CD4-positive, CD25-positive, alpha-beta regulatory T cell (primary cell): ENCODE results near the gene HOXC12. TPM values are rescaled to one million over a fixed set of nuclear protein-coding genes. Genes with fewer than 3 reads are reported as not detected.

Experiments used
- ATAC-seq, 2 donors: fragments of 150-1000 bp; cut with Tn5 transposase; one replicate each; pipeline ENCODE4 v1.10.0; 2021; ENCODE audit warnings: low read depth in 2 of 2, moderate number of reproducible peaks in 2 of 2, moderate library complexity in 1 of 2
- DNase-seq, 3 donors: peaks; one replicate each; pipeline versions ENCODE4 v3.0.0 to v3.0.0-alpha.2; 2012 to 2022; ENCODE audit warnings: mixed read lengths in 1 of 3
- H3K27ac ChIP-seq: one replicate; pipeline ENCODE4 v1.7.0; 2013; ENCODE audit warnings: mild to moderate bottlenecking, low read length; ENCODE audit not compliant: insufficient read depth, poor library complexity, severe bottlenecking
- H3K27me3 ChIP-seq: one replicate; pipeline ENCODE4 v1.7.0; 2013; ENCODE audit warnings: low read length; ENCODE audit not compliant: control insufficient read depth, insufficient read depth
- H3K36me3 ChIP-seq: one replicate; pipeline ENCODE4 v1.7.0; 2013; ENCODE audit warnings: mild to moderate bottlenecking, low read length, moderate library complexity; ENCODE audit not compliant: control insufficient read depth, insufficient read depth
- H3K4me1 ChIP-seq: 2 replicates; pipeline ENCODE4 v1.7.0; 2013; ENCODE audit warnings: mild to moderate bottlenecking, low read length; ENCODE audit not compliant: insufficient read depth, control insufficient read depth, poor library complexity, severe bottlenecking
- H3K4me3 ChIP-seq: one replicate; pipeline ENCODE4 v1.7.0; 2013; ENCODE audit warnings: low read depth, mild to moderate bottlenecking, low read length, moderate library complexity
- H3K9me3 ChIP-seq, 2 experiments: 1 replicate in 1 of 2; 2 replicates in 1 of 2; pipeline ENCODE4 v1.7.0; 2013; ENCODE audit warnings: low read length in 2 of 2, mild to moderate bottlenecking in 1 of 2, moderate library complexity in 1 of 2; ENCODE audit not compliant: control insufficient read depth in 2 of 2
- H3K27ac Mint-ChIP-seq, 3 donors: one replicate each; pipeline ENCODE4 v1.8.0; 2020 to 2022; ENCODE audit warnings: mild to moderate bottlenecking in 3 of 3, mixed read lengths in 3 of 3, moderate library complexity in 2 of 3
- H3K27me3 Mint-ChIP-seq: one replicate; pipeline ENCODE4 v1.8.0; 2022; ENCODE audit warnings: mild to moderate bottlenecking, mixed read lengths
- H3K36me3 Mint-ChIP-seq: one replicate; pipeline ENCODE4 v1.8.0; 2020; ENCODE audit warnings: mixed read lengths
- H3K4me1 Mint-ChIP-seq, 4 donors: one replicate each; pipeline ENCODE4 v1.8.0; 2020 to 2022; ENCODE audit warnings: mixed read lengths in 4 of 4, mild to moderate bottlenecking in 1 of 4
- H3K4me3 Mint-ChIP-seq, 4 donors: one replicate each; pipeline ENCODE4 v1.8.0; 2020 to 2022; ENCODE audit warnings: mild to moderate bottlenecking in 4 of 4, mixed read lengths in 4 of 4, moderate library complexity in 3 of 4
- H3K9me3 Mint-ChIP-seq, 7 donors: one replicate each; pipeline ENCODE4 v1.8.0; 2020 to 2022; ENCODE audit warnings: mixed read lengths in 7 of 7, mild to moderate bottlenecking in 3 of 7, moderate library complexity in 2 of 7
- polyA plus RNA-seq, 4 donors: library from polyadenylated mRNA; unstranded; fragments of 300-500 nt; fragmentation: Illumina TruSeq; gene quantifications; one replicate each; pipeline ENCODE4 v1.2.3, GENCODE V29; 2021
- total RNA-seq: library from RNA; stranded (reverse); gene quantifications from one replicate; pipeline ENCODE4 v1.2.3, GENCODE V29; 2022

HOXC12 gene
- total and polyA plus RNA-seq, 5 donors from 2014 or later = not detected

- Mint-ChIP-seq H3K4me1 (peaks cover 5 to 33% (median 16%) of the 10 kb centered on the region in 4 donors), H3K4me3 (peak overlapping the region in 1 of 4 donors; percentile 5), H3K27me3 (peaks cover 99% of the 10 kb centered on the region), H3K9me3 (peaks cover 0 to 3% (median 0%) of the 10 kb centered on the region in 7 donors), H3K27ac (no peak overlapping the region), H3K36me3 (no peaks in the 10 kb centered on the region)
- no peaks in the 10 kb centered on the region for H3K9me3 ChIP-seq
- H3K27me3 ChIP-seq = peaks cover 56% of the 10 kb centered on the region
- peaks cover 26% of the 10 kb centered on the region for H3K4me1 ChIP-seq
- H3K36me3 ChIP-seq = no peaks in the 10 kb centered on the region
- no peak for DNase-seq
- H3K4me3 ChIP-seq = no peak overlapping the region
- ATAC-seq = no peak
- no peak overlapping the region for H3K27ac ChIP-seq
Observed at GRCh38 chr12:54002915-54003389, 48.2 kb downstream of the HOXC12 start.

DNA sequence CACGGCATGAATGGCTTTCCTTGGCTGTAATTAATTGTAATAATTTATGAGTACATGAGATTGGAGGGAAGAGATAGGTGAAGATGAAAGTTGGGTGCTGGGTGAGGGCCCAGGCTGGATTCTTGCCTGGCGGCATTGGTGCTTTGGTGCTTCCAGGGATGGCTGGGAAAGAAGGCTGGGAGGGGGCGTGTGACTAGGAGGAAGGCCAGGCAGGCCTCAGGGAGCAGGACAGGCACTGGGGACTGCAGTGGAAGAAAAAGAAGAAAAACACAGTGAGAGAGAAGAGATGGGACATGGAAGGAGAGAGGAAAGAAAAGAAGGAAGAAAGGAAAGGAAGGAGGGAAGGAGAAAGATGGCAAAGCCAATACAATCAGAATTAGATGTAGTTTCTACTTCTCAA is 48.9 kb downstream of the HOXC12 start:
- ATAC-seq (no peak), DNase-seq (no peak)
- Histone ChIP-seq H3K9me3 (no peaks in the 10 kb centered on the region), H3K4me3 (no peak overlapping the region), H3K4me1 (peaks cover 26% of the 10 kb centered on the region), H3K27me3 (peaks cover 60% of the 10 kb centered on the region), H3K36me3 (no peaks in the 10 kb centered on the region), H3K27ac (no peak overlapping the region)
- Mint-ChIP-seq H3K36me3 (no peaks in the 10 kb centered on the region), H3K4me1 (peaks cover 5 to 31% (median 16%) of the 10 kb centered on the region in 4 donors), H3K27me3 (peaks cover 97% of the 10 kb centered on the region), H3K4me3 (peak overlapping the region in 1 of 4 donors; percentile 5), H3K9me3 (peaks cover 0 to 3% (median 0%) of the 10 kb centered on the region in 7 donors), H3K27ac (no peak overlapping the region)

GRCh38 chr12:54004063-54004840 is 49.5 kb downstream of the HOXC12 start:
- H3K4me3 ChIP-seq = no peak overlapping the region
- H3K4me1 ChIP-seq = peaks cover 30% of the 10 kb centered on the region
- no peaks in the 10 kb centered on the region for H3K9me3 ChIP-seq
- Mint-ChIP-seq H3K4me1 (peaks cover 5 to 34% (median 16%) of the 10 kb centered on the region in 4 donors), H3K27me3 (peaks cover 93% of the 10 kb centered on the region), H3K4me3 (peak overlapping the region in 1 of 4 donors; percentile 5), H3K27ac (no peak overlapping the region), H3K36me3 (no peaks in the 10 kb centered on the region), H3K9me3 (peaks cover 0 to 3% (median 0%) of the 10 kb centered on the region in 7 donors)
- no peak for ATAC-seq
- no peaks in the 10 kb centered on the region for H3K36me3 ChIP-seq
- no peak for DNase-seq
- H3K27me3 ChIP-seq = peaks cover 57% of the 10 kb centered on the region
- H3K27ac ChIP-seq = no peak overlapping the region

DNA sequence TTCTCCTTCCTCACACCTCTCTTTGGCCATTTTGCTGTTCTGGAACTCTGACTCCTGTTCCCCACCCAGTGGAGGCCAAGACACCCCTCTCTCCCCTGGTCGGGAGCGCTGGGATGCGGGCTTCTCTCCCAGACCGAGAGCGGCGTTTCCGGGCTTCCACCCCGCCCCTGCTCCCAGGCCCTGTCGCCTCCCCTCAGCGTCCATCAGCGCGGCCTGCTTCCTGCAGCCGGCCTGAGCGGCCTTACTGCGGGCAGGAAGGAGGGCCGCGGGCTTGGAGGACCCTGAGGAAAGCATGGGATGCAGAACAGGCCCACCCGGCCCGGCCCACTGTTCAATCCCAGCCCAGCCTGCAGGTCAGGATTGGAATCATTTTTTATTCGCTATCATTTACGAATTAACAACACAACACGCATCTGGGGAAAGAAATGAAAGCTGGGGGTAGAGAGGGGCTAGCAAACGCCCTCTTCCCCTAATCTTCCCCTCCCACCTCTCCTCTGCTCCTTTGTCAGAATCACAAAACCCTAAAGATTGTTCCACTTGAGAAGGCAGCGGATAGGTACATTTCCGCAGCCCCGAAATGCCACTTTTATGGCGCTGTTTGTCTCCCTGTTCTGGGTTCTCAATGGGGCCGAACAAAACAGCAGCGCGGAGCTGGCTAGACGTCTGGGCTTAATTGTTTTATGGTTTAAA is 50.3 kb downstream of the HOXC12 start:
- no peaks in the 10 kb centered on the region for H3K9me3 ChIP-seq
- H3K4me3 Mint-ChIP-seq = peak overlapping the region in 1 of 4 donors; percentile 23
- H3K4me3 ChIP-seq = no peak overlapping the region
- no peak overlapping the region for H3K27ac ChIP-seq
- H3K27me3 ChIP-seq = peaks cover 59% of the 10 kb centered on the region
- no peaks in the 10 kb centered on the region for H3K36me3 ChIP-seq
- peaks cover 31% of the 10 kb centered on the region for H3K4me1 ChIP-seq
- ATAC-seq (no peak), DNase-seq (no peak)
- no peak overlapping the region for H3K27ac Mint-ChIP-seq
- H3K9me3 Mint-ChIP-seq = peaks cover 0 to 6% (median 0%) of the 10 kb centered on the region in 7 donors
- H3K36me3 Mint-ChIP-seq = no peaks in the 10 kb centered on the region
- peaks cover 93% of the 10 kb centered on the region for H3K27me3 Mint-ChIP-seq
- peaks cover 6 to 35% (median 14%) of the 10 kb centered on the region in 4 donors for H3K4me1 Mint-ChIP-seq

DNA sequence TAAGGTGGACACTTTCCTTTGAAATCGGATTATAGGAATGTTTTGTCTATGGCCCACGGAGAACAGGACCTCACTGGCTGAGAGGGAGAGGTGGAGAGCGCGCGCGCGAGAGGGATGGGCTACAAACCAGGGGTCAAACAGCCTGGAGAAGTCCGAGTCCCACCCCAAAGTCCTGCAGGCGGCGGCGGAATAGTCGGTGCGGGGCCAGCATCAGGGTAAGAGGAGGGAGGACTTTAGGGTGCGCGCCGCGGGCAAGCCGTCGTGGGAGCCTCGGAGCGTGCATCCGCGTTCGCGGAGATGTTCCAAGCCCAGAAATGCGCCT is 50.8 kb downstream of the HOXC12 start:
- Mint-ChIP-seq H3K36me3 (no peaks in the 10 kb centered on the region), H3K27ac (no peak overlapping the region), H3K9me3 (peaks cover 0 to 9% (median 0%) of the 10 kb centered on the region in 7 donors), H3K4me1 (peaks cover 6 to 35% (median 13%) of the 10 kb centered on the region in 4 donors), H3K27me3 (peaks cover 94% of the 10 kb centered on the region), H3K4me3 (peak overlapping the region in 3 of 4 donors; percentile 23 to 91 (median 65))
- H3K27ac ChIP-seq = no peak overlapping the region
- H3K9me3 ChIP-seq = no peaks in the 10 kb centered on the region
- H3K4me3 ChIP-seq = no peak overlapping the region
- peaks cover 27% of the 10 kb centered on the region for H3K4me1 ChIP-seq
- no peak for ATAC-seq
- DNase-seq = no peak
- no peaks in the 10 kb centered on the region for H3K36me3 ChIP-seq
- H3K27me3 ChIP-seq = peaks cover 59% of the 10 kb centered on the region

GRCh38 chr12:54005853-54006558 is 51.3 kb downstream of the HOXC12 start:
- peak; percentile 72 to 77 for ATAC-seq
- Mint-ChIP-seq H3K36me3 (no peaks in the 10 kb centered on the region), H3K4me1 (peaks cover 6 to 37% (median 15%) of the 10 kb centered on the region in 4 donors), H3K27ac (peak overlapping the region in 1 of 3 donors; percentile 76), H3K4me3 (peak overlapping the region; percentile 61 to 91 (median 80)), H3K9me3 (peaks cover 0 to 11% (median 0%) of the 10 kb centered on the region in 7 donors), H3K27me3 (peaks cover 94% of the 10 kb centered on the region)
- no peaks in the 10 kb centered on the region for H3K9me3 ChIP-seq
- H3K27ac ChIP-seq = no peak overlapping the region
- peaks cover 58% of the 10 kb centered on the region for H3K27me3 ChIP-seq
- peak overlapping the region; percentile 54 for H3K4me3 ChIP-seq
- H3K36me3 ChIP-seq = no peaks in the 10 kb centered on the region
- H3K4me1 ChIP-seq = peaks cover 25% of the 10 kb centered on the region
- peak; percentile 73 to 83 (median 75) for DNase-seq

GRCh38 chr12:54006559-54007220 is 52.0 kb downstream of the HOXC12 start:
- Mint-ChIP-seq H3K36me3 (no peaks in the 10 kb centered on the region), H3K4me3 (peak overlapping the region; percentile 61 to 91 (median 80)), H3K27me3 (peaks cover 94% of the 10 kb centered on the region), H3K9me3 (peaks cover 0 to 13% (median 0%) of the 10 kb centered on the region in 7 donors), H3K4me1 (peaks cover 6 to 44% (median 20%) of the 10 kb centered on the region in 4 donors), H3K27ac (no peak overlapping the region)
- Histone ChIP-seq H3K4me1 (peaks cover 32% of the 10 kb centered on the region), H3K4me3 (peak overlapping the region; percentile 54), H3K27ac (no peak overlapping the region), H3K9me3 (no peaks in the 10 kb centered on the region), H3K36me3 (no peaks in the 10 kb centered on the region), H3K27me3 (peaks cover 64% of the 10 kb centered on the region)
- DNase-seq = no peak
- no peak for ATAC-seq
